Esophagus muscularis mucosa (tissue), 4 donors: Measurements from ENCODE around the gene NPAS4. TPM values are rescaled to one million over a fixed set of nuclear protein-coding genes. Genes with fewer than 3 reads are reported as not detected.

Source experiments
- DNase-seq: peaks from one replicate; pipeline ENCODE4 v3.0.0-alpha.2; 2017; ENCODE audit errors: extremely low spot score
- H3K27ac ChIP-seq, 4 donors: fragments of 200-600 bp; sonication (generic); replicated peaks in 1 of 4; 1 replicate in 3 of 4; 2 replicates in 1 of 4; pipeline ENCODE4 v1.5.1; 2016 to 2019; ENCODE audit warnings: mild to moderate bottlenecking in 1 of 4
- H3K27me3 ChIP-seq, 4 donors: fragments of 200-600 bp; sonication (generic); one replicate each; pipeline versions ENCODE4 v1.5.1 to v1.6.0; 2016 to 2019
- H3K36me3 ChIP-seq, 4 donors: fragments of 200-600 bp; sonication (generic); one replicate each; pipeline ENCODE4 v1.5.1; 2016 to 2019
- H3K4me1 ChIP-seq, 4 donors: fragments of 200-600 bp; sonication (generic); one replicate each; pipeline ENCODE4 v1.5.1; 2016 to 2019
- H3K4me3 ChIP-seq, 4 donors: fragments of 200-600 bp; sonication (generic); 1 replicate in 2 of 4; 2 replicates in 2 of 4; pipeline ENCODE4 v1.5.1; 2016 to 2019; ENCODE audit warnings: mild to moderate bottlenecking in 4 of 4, moderate library complexity in 1 of 4
- H3K9me3 ChIP-seq, 4 donors: fragments of 200-600 bp; sonication (generic); 1 replicate in 3 of 4; 2 replicates in 1 of 4; pipeline ENCODE4 v1.5.1; 2016 to 2019
- EP300 ChIP-seq: sonication (generic); formaldehyde crosslinking; IDR thresholded peaks from one replicate; pipeline ENCODE4 v1.6.1; 2017; ENCODE audit warnings: antibody characterized with exemption
- POLR2A ChIP-seq: fragments of 450-650 bp; IDR thresholded peaks from one replicate; pipeline ENCODE4 v1.6.1; 2017; ENCODE audit warnings: antibody characterized with exemption, moderate library complexity, mild to moderate bottlenecking, low read depth
- POLR2AphosphoS5 ChIP-seq, 2 donors: sonication (generic); formaldehyde crosslinking; IDR thresholded peaks; one replicate each; pipeline ENCODE4 v1.6.1; 2017; ENCODE audit warnings: antibody characterized with exemption in 2 of 2
- WGBS: methylation state at CpG from one replicate; pipeline ENCODE4 v1.1.5; 2018; 5-methylcytosine and 5-hydroxymethylcytosine counted together
- intact Hi-C: fragments of 100-400 bp; cut with DNase I; formaldehyde crosslinking; loops from one replicate; pipeline ENCODE4 v1.15.1; 2023
- total RNA-seq, 4 donors: library from RNA; depleted of rRNA; stranded (reverse); fragments of >200 nt; gene quantifications; one replicate each; pipeline versions ENCODE4 v1.1.0 to v1.2.1, GENCODE V29; 2016
- TF ChIP-seq, protein P1 (sequence below), 3 experiments: fragments of 200-600 bp in 2 of 3; fragments of 450-650 bp in 1 of 3; sonication (generic) in 2 of 3; IDR thresholded peaks; one replicate each; pipeline ENCODE4 v1.5.1; 2017 to 2019; ENCODE audit warnings: antibody characterized with exemption in 3 of 3, mild to moderate bottlenecking in 2 of 3, moderate library complexity in 1 of 3

Gene NPAS4
- total RNA-seq, 4 donors from 2014 or later, result 1.2 to 2.9 (median 1.5) TPM

DNA sequence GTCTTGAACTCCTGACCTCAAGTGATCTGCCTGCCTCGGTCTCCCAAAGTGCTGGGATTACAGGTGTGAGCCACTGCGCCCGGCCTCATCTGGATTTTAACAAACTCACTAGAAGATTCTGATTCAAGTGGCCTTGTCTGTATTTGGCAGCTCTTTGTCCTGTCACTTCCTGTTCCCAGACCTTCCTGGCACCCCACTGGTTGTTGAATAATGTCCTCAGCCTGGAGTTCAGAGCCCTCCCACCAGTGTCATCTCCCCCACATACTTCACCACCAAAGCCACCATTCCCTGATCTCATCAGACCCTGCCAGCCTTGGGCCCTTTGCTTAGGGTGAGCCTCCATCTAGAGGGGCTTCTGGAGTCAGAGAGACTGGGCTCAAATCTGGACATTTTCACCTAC, 49.2 kb downstream of the NPAS4 start:
- H3K27me3 ChIP-seq, result no peaks in the 10 kb centered on the region
- peaks cover 10 to 32% (median 27%) of the 10 kb centered on the region in 4 donors for H3K4me1 ChIP-seq
- TF ChIP-seq POLR2A (no peak), POLR2AphosphoS5 (IDR thresholded peaks at IDR 0.05) (no peak), EP300 (no peak)
- TF ChIP-seq, protein P1, sequence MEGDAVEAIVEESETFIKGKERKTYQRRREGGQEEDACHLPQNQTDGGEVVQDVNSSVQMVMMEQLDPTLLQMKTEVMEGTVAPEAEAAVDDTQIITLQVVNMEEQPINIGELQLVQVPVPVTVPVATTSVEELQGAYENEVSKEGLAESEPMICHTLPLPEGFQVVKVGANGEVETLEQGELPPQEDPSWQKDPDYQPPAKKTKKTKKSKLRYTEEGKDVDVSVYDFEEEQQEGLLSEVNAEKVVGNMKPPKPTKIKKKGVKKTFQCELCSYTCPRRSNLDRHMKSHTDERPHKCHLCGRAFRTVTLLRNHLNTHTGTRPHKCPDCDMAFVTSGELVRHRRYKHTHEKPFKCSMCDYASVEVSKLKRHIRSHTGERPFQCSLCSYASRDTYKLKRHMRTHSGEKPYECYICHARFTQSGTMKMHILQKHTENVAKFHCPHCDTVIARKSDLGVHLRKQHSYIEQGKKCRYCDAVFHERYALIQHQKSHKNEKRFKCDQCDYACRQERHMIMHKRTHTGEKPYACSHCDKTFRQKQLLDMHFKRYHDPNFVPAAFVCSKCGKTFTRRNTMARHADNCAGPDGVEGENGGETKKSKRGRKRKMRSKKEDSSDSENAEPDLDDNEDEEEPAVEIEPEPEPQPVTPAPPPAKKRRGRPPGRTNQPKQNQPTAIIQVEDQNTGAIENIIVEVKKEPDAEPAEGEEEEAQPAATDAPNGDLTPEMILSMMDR (IDR thresholded peaks at IDR 0.05), result no peak
- H3K27ac ChIP-seq, result no peak overlapping the region
- no peaks in the 10 kb centered on the region for H3K9me3 ChIP-seq
- 94% methylated on average over 3 of the region's 3 CpGs for WGBS
- peaks cover 18 to 60% (median 41%) of the 10 kb centered on the region in 4 donors for H3K36me3 ChIP-seq
- intact Hi-C loops, result no loop called here
- DNase-seq, result no peak
- no peak overlapping the region for H3K4me3 ChIP-seq

DNA sequence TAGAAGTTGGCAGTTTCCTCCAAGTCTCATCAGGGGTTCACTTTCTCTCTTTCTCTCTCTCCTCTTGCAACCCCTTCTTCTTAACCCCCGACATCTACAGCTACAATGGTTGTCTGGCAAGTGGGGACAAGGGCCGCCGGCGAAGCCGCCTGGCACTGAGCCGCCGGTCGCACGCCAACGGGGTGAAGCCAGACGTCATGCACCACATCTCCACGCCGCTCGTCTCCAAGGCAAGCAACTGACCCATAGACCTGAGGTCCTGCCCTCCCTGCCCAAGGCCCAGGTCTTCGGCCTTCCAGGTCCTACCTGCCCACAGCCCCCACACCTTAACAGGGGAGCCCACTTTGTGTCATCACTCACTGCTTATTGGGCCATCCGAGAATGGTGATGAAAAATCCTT, 50.3 kb downstream of the NPAS4 start:
- no peak for DNase-seq
- Histone ChIP-seq H3K9me3 (no peaks in the 10 kb centered on the region), H3K4me3 (no peak overlapping the region), H3K36me3 (peaks cover 24 to 72% (median 52%) of the 10 kb centered on the region in 4 donors), H3K27ac (no peak overlapping the region), H3K27me3 (no peaks in the 10 kb centered on the region), H3K4me1 (peaks cover 10 to 21% (median 17%) of the 10 kb centered on the region in 4 donors)
- 96% methylated on average over 16 of the region's 16 CpGs for WGBS
- intact Hi-C loops, result no loop called here
- TF ChIP-seq POLR2A (no peak), POLR2AphosphoS5 (IDR thresholded peaks at IDR 0.05) (no peak), EP300 (no peak)
- TF ChIP-seq, protein P1 (IDR thresholded peaks at IDR 0.05), result no peak

DNA sequence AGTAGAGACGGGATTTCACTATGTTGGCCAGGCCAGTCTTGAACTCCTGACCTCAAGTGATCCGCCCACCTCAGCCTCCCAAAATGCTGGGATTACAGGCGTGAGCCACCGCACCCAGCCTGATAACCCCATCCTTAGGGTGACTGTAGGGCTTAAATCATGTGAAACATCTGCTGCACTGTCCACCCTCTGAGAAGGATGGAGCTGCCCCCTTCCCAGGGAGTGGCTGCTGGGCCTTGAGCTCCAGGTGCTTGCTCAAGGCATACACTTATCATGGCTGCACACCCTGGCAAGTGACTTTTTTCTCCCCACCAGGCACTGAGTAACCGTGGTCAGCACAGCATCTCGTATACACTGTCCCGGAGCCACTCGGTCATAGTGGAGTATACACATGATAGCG, 51.2 kb downstream of the NPAS4 start:
- DNase-seq, result no peak
- H3K9me3 ChIP-seq, result no peaks in the 10 kb centered on the region
- no peak overlapping the region for H3K4me3 ChIP-seq
- intact Hi-C loops, result no loop called here
- WGBS, result 91% methylated on average over 7 of the region's 9 CpGs
- no peaks in the 10 kb centered on the region for H3K27me3 ChIP-seq
- TF ChIP-seq POLR2AphosphoS5 (IDR thresholded peaks at IDR 0.05) (no peak), POLR2A (no peak), EP300 (no peak)
- TF ChIP-seq, protein P1 (IDR thresholded peaks at IDR 0.05), result no peak
- H3K36me3 ChIP-seq, result peaks cover 24 to 75% (median 53%) of the 10 kb centered on the region in 4 donors
- no peak overlapping the region for H3K27ac ChIP-seq
- H3K4me1 ChIP-seq, result peaks cover 10 to 18% (median 15%) of the 10 kb centered on the region in 4 donors

DNA sequence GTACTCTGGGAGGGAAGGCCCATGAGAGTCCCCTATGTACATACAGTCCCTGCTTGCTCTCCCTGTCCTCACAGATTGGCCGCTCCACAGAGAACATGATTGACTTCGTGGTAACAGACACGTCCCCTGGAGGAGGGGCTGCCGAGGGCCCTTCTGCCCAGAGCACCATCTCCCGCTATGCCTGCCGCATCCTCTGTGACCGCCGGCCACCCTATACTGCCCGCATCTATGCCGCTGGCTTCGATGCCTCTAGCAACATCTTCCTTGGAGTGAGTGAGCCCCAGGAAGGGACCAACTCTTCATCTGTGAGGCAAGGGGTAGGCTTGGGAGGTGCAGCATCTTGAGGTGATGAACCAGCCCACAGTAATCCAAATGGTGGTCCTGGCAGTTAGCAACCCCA, 52.3 kb downstream of the NPAS4 start:
- H3K27me3 ChIP-seq, result no peaks in the 10 kb centered on the region
- intact Hi-C loops, result no loop called here
- peaks cover 24 to 75% (median 55%) of the 10 kb centered on the region in 4 donors for H3K36me3 ChIP-seq
- H3K4me1 ChIP-seq, result peaks cover 0 to 8% (median 4%) of the 10 kb centered on the region in 4 donors
- no peak for DNase-seq
- 80% methylated on average over 4 of the region's 11 CpGs for WGBS
- H3K27ac ChIP-seq, result no peak overlapping the region
- no peaks in the 10 kb centered on the region for H3K9me3 ChIP-seq
- H3K4me3 ChIP-seq, result no peak overlapping the region
- TF ChIP-seq POLR2AphosphoS5 (IDR thresholded peaks at IDR 0.05) (no peak), EP300 (no peak), POLR2A (no peak)
- TF ChIP-seq, protein P1 (IDR thresholded peaks at IDR 0.05), result no peak
